Ascending aorta (tissue), 2 donors: ENCODE data around the gene CUTA. TPM values are rescaled to one million over a fixed set of nuclear protein-coding genes. Genes with fewer than 3 reads are reported as not detected.

ENCODE experiments used
- DNase-seq, 2 donors: peaks; one replicate each; pipeline ENCODE4 v3.0.0-alpha.2; 2019; ENCODE audit warnings: low spot score in 2 of 2
- H3K27ac ChIP-seq, 2 donors: fragments of 200-600 bp; sonication (generic); one replicate each; pipeline ENCODE4 v1.5.1; 2016 to 2017; ENCODE audit warnings: mild to moderate bottlenecking in 1 of 2
- H3K27me3 ChIP-seq: fragments of 200-600 bp; sonication (generic); one replicate; pipeline ENCODE4 v1.5.1; 2017
- H3K36me3 ChIP-seq, 2 donors: fragments of 200-600 bp; sonication (generic); one replicate each; pipeline ENCODE4 v1.5.1; 2016
- H3K4me1 ChIP-seq, 2 donors: fragments of 200-600 bp; sonication (generic); one replicate each; pipeline ENCODE4 v1.5.1; 2016 to 2017; ENCODE audit warnings: mild to moderate bottlenecking in 1 of 2
- H3K4me3 ChIP-seq, 2 donors: fragments of 200-600 bp; sonication (generic); one replicate each; pipeline ENCODE4 v1.5.1; 2016 to 2017; ENCODE audit warnings: mild to moderate bottlenecking in 1 of 2
- H3K9me3 ChIP-seq, 2 donors: fragments of 200-600 bp; sonication (generic); one replicate each; pipeline ENCODE4 v1.5.1; 2016
- intact Hi-C: fragments of 100-400 bp; cut with DNase I; formaldehyde crosslinking; loops from one replicate; pipeline ENCODE4 v1.15.1; 2023
- total RNA-seq: library from RNA; depleted of rRNA; stranded (reverse); fragments of >200 nt; gene quantifications from one replicate; pipeline ENCODE4 v1.1.0, GENCODE V29; 2016
- TF ChIP-seq, protein P1 (sequence below), 3 experiments: fragments of 200-600 bp in 2 of 3; fragments of 450-650 bp in 1 of 3; sonication (generic) in 2 of 3; IDR thresholded peaks; one replicate each; pipeline ENCODE4 v1.5.1; 2016 to 2019; ENCODE audit warnings: antibody characterized with exemption in 3 of 3, mild to moderate bottlenecking in 1 of 3, moderate library complexity in 1 of 3

The CUTA gene
- total RNA-seq, 1 donor from 2014 or later, result 77.2 TPM

DNA sequence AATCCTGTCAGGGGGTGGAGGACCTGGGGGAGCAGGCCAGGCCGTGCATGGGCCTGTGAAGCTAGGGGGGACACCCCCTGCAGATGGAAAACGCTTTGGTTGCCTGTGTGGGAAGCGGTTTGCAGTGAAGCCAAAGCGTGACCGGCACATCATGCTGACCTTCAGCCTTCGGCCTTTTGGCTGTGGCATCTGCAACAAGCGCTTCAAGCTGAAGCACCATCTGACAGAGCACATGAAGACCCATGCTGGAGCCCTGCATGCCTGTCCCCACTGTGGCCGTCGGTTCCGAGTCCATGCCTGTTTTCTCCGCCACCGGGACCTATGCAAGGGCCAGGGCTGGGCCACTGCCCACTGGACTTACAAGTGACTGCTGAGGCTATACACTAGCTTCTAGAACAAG is 38.2 kb upstream of the CUTA start:
- no peak for DNase-seq
- intact Hi-C loops, result no loop called here
- Histone ChIP-seq H3K4me1 (peaks cover 6 to 17% of the 10 kb centered on the region in 2 donors), H3K4me3 (no peak overlapping the region), H3K9me3 (no peaks in the 10 kb centered on the region), H3K36me3 (no peaks in the 10 kb centered on the region), H3K27ac (no peak overlapping the region), H3K27me3 (no peaks in the 10 kb centered on the region)
- TF ChIP-seq, protein P1, sequence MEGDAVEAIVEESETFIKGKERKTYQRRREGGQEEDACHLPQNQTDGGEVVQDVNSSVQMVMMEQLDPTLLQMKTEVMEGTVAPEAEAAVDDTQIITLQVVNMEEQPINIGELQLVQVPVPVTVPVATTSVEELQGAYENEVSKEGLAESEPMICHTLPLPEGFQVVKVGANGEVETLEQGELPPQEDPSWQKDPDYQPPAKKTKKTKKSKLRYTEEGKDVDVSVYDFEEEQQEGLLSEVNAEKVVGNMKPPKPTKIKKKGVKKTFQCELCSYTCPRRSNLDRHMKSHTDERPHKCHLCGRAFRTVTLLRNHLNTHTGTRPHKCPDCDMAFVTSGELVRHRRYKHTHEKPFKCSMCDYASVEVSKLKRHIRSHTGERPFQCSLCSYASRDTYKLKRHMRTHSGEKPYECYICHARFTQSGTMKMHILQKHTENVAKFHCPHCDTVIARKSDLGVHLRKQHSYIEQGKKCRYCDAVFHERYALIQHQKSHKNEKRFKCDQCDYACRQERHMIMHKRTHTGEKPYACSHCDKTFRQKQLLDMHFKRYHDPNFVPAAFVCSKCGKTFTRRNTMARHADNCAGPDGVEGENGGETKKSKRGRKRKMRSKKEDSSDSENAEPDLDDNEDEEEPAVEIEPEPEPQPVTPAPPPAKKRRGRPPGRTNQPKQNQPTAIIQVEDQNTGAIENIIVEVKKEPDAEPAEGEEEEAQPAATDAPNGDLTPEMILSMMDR (IDR thresholded peaks at IDR 0.05), result no peak

DNA sequence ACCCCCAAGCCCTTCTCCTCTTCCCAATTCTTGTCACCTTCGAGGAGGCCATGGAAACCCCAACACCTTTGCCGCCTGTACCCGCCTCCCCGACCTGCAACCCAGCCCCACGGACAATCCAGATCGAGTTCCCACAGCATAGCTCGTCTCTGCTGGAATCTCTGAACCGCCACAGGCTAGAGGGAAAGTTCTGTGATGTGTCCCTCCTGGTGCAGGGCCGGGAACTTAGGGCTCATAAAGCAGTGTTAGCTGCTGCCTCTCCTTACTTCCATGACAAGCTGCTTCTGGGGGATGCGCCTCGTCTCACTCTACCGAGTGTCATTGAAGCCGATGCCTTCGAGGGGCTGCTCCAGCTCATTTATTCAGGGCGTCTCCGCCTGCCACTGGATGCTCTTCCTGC is 37.1 kb upstream of the CUTA start:
- Histone ChIP-seq H3K27ac (no peak overlapping the region), H3K9me3 (no peaks in the 10 kb centered on the region), H3K27me3 (no peaks in the 10 kb centered on the region), H3K4me3 (peak overlapping the region; percentile 87 to 94), H3K36me3 (no peaks in the 10 kb centered on the region), H3K4me1 (peaks cover 6 to 17% of the 10 kb centered on the region in 2 donors)
- TF ChIP-seq, protein P1 (IDR thresholded peaks at IDR 0.05), result no peak
- intact Hi-C loops, result loop anchor here (2.0 kb wide), 2 partner anchors 26 to 44 kb away; partner anchors contain the start of gene PHF1
- no peak for DNase-seq

DNA sequence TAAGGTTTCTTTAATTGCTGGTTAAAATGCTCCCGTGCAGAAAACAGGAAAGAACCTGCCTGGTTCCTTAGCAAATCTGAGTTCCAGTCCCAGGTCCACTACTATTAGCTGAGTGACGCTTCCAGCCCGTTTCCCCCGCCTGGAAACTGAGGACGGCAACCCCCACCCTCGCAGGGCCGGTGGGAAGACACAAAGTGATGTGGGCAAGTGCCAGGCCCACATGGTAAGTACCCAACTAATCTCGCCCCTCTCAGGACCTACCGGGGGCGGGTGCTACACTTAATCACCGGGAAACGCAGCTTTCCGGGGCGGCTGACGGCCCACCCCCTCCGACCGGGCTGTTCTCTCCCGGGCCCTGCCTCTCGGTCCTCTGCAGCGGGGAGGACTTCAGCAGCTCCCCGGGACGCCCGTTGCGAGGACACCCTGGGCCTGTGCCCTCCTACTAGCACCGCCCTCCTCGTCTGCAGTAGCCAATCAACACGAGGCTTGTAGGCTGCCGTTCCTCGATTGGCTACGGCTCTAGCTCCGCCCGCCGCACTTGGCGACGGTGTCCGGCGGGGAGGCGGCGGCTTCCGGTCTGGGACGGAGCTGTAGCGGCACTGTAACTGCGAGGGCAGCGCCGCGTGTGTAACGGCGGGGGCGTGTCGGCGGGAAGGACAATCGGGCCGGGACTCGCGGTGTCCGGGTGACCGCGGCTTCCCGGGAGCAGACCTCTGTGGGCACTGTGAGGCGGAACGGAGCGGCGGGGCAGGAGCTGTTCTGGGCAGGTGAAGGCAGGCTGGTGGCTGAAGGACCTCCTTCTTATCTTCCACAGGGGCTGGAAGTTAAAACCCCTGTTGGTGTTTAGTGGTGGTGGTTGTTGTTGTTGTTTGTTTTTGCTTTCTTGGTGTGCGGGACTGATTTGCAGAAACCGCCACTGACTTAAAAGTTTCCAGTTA is 36.4 kb upstream of the CUTA start, which contains the start of gene ZBTB9:
TSS of gene ZBTB9 (plus strand) at position 568 of the 938 bp plus-strand sequence. CDS start 525 bp downstream, outside the sequence.
- Histone ChIP-seq H3K4me3 (peak within 1 kb of the TSS; percentile 87 to 94), H3K4me1 (peaks cover 6 to 17% of the 10 kb centered on the region in 2 donors), H3K27ac (peak within 1 kb of the TSS; percentile 70 to 73), H3K36me3 (peaks cover 0 to 2% of the 10 kb centered on the region in 2 donors), H3K27me3 (no peaks in the 10 kb centered on the region), H3K9me3 (no peaks in the 10 kb centered on the region)
- TF ChIP-seq, protein P1 (IDR thresholded peaks at IDR 0.05), result no peak
- intact Hi-C loops, result loop anchor here (1.0 to 5.0 kb wide), 5 partner anchors 25 to 257 kb away; partner anchors contain the start of genes KIFC1, PHF1 and UQCC2
- DNase-seq, result peak; percentile 92 to 98

DNA sequence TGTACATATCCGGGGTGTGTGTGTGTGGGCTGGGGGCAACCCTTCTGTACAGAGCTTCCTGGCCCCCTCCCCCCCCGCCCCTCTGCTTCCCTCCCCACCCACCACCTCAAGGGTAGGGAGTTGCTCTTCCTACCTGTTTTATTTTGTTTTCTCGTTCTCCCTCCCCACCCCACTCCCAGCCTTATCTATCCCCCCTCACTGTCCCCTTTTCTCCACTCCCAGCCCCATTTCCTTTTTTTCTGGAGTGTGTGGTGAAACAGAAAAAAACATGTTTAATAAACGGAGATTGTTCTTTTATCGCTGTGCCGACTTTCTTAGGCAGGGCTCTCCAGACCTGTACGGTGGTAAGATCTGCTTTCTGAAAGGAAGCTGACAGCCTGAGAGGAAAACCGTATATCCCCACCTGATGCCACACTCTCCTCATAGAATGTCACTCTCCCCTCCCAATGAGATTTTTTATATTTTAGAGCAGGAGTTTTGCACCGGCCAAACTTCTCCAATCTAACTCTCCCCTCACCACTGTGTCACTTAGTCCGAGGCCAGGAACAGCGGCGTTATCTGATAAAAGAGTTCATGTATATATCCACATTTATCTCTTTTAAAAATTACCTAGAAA is 35.6 kb upstream of the CUTA start:
- no peak for DNase-seq
- intact Hi-C loops, result loop anchor here (1.0 to 5.0 kb wide), 5 partner anchors 25 to 258 kb away; partner anchors contain the start of genes KIFC1, PHF1 and UQCC2
- Histone ChIP-seq H3K27ac (peak overlapping the region; percentile 70 to 73), H3K36me3 (peaks cover 6 to 9% of the 10 kb centered on the region in 2 donors), H3K4me1 (peaks cover 6 to 17% of the 10 kb centered on the region in 2 donors), H3K27me3 (no peaks in the 10 kb centered on the region), H3K4me3 (peak overlapping the region; percentile 87 to 94), H3K9me3 (no peaks in the 10 kb centered on the region)
- TF ChIP-seq, protein P1 (IDR thresholded peaks at IDR 0.05), result no peak

DNA sequence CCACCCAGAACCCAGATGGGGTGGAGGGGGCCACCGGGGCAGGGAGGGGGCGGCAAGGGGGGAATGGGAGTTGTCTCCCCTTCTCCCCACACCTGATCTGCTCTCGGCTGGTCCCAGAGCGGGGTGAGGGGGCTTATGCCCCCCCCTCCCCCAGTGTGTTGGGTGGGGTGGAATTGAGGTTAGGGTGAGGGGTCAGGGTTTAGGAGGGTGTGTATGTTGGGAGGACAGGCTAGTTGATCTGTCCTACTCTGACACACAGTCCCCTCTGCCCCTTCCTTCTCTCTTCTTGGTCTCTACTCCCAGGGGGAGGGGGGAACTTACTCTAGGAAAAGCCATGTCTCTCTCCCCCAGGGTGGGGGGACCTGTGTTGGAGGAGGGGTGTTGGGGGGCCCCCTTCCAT is 34.6 kb upstream of the CUTA start:
- Histone ChIP-seq H3K9me3 (no peaks in the 10 kb centered on the region), H3K27ac (no peak overlapping the region), H3K27me3 (no peaks in the 10 kb centered on the region), H3K4me3 (no peak overlapping the region), H3K4me1 (peaks cover 6 to 17% of the 10 kb centered on the region in 2 donors), H3K36me3 (peaks cover 7 to 17% of the 10 kb centered on the region in 2 donors)
- intact Hi-C loops, result loop anchor here (5.0 kb wide), 1 partner anchor 120 kb away; no protein-coding TSS in a partner anchor
- no peak for DNase-seq
- TF ChIP-seq, protein P1 (IDR thresholded peaks at IDR 0.05), result no peak
